Dermis microvascular lymphatic vessel endothelial cell (primary cell): ENCODE measurements around the gene RPL7A. TPM values are rescaled to one million over a fixed set of nuclear protein-coding genes. Genes with fewer than 3 reads are reported as not detected.
"Not testable (repeated sequence)": the region's sequence is repeated elsewhere in the genome, so short reads cannot be mapped to it uniquely, and the experiment has no call there.

Experiments
- DNase-seq, 2 donors: peaks; one replicate each; pipeline versions ENCODE4 v3.0.0 to v3.0.0-alpha.2; 2010; ENCODE audit warnings: low read depth in 2 of 2
- total RNA-seq: library from RNA; depleted of rRNA; stranded (reverse); fragments of >200 nt; gene quantifications from 2 replicates; pipeline ENCODE4 v1.2.1, GENCODE V29; 2014

RPL7A gene
- total RNA-seq, 1 donor from 2014 or later: 1,768 TPM

GRCh38 chr9:133367778-133368177 is 19.8 kb downstream of the RPL7A start:
- no peak for DNase-seq

GRCh38 chr9:133368249-133368881 is 20.3 kb downstream of the RPL7A start:
- DNase-seq: peak; percentile 65 to 78

- DNase-seq: no peak
Measured at GRCh38 chr9:133369422-133369821, 21.4 kb downstream of the RPL7A start.

GRCh38 chr9:133369933-133370332 is 21.9 kb downstream of the RPL7A start:
- DNase-seq: no peak

- DNase-seq: no peak
Measured at GRCh38 chr9:133370685-133371084, 22.7 kb downstream of the RPL7A start.

GRCh38 chr9:133371261-133371711 is 23.3 kb downstream of the RPL7A start:
- DNase-seq: no peak

GRCh38 chr9:133372144-133372543 is 24.1 kb downstream of the RPL7A start:
- DNase-seq: no peak

- DNase-seq: peak in 1 of 2 donors; percentile 36
Measured at GRCh38 chr9:133374612-133375115, 26.6 kb downstream of the RPL7A start.

- peak in 1 of 2 donors; percentile 54 for DNase-seq
Measured at GRCh38 chr9:133375116-133375723, 27.2 kb downstream of the RPL7A start.

- peak; percentile 86 to 98 for DNase-seq
Measured at GRCh38 chr9:133375724-133376654, 28.0 kb downstream of the RPL7A start, which contains the start of the genes STKLD1 and SURF4. Gene STKLD1, plus strand, starts transcription at chr9:133376366. Its CDS starts 108 bp downstream, at chr9:133376474. Gene SURF4, minus strand, starts transcription at chr9:133376060. Its CDS starts 91 bp downstream, at chr9:133375969.

GRCh38 chr9:133377280-133377679 is 29.3 kb downstream of the RPL7A start:
- DNase-seq: not testable (repeated sequence)

- no peak for DNase-seq
Measured at GRCh38 chr9:133377721-133378216, 29.8 kb downstream of the RPL7A start.

GRCh38 chr9:133378408-133378962 is 30.5 kb downstream of the RPL7A start:
- DNase-seq: no peak

- DNase-seq: no peak
Measured at GRCh38 chr9:133379153-133380086, 31.4 kb downstream of the RPL7A start.

GRCh38 chr9:133380734-133381133 is 32.7 kb downstream of the RPL7A start:
- no peak for DNase-seq

GRCh38 chr9:133382507-133383141 is 34.6 kb downstream of the RPL7A start:
- DNase-seq: no peak

GRCh38 chr9:133383438-133383837 is 35.4 kb downstream of the RPL7A start:
- DNase-seq: no peak

GRCh38 chr9:133384736-133385321 is 36.8 kb downstream of the RPL7A start:
- no peak for DNase-seq

- DNase-seq: no peak
Measured at GRCh38 chr9:133385452-133385851, 37.4 kb downstream of the RPL7A start.
